PC-3 (cell line): Measurements from ENCODE around the gene MYO16. TPM values are rescaled to one million over a fixed set of nuclear protein-coding genes. Genes with fewer than 3 reads are reported as not detected.
"Not testable (repeated sequence)": the region's sequence is repeated elsewhere in the genome, so short reads cannot be mapped to it uniquely, and the experiment has no call there.

Experiments used
- ATAC-seq: fragments of 200-7000 bp; cut with Tn5 transposase; 2 replicates; pipeline ENCODE4 v1.9.1; 2020; ENCODE audit warnings: mild to moderate bottlenecking, moderate library complexity
- BruUV-seq: library from RNA; stranded (reverse); fragments of 400-500 nt; replicated peaks from 2 replicates; lab custom pipeline; 2021; lab: Mats Ljungman, UMichigan
- CTCF ChIA-PET: fragments of 300-600 bp; sonication (Branson Sonifier 250); formaldehyde crosslinking; loops from one replicate; lab custom pipeline; 2022; ENCODE audit warnings: antibody characterized with exemption; lab: Charles Lee
- POLR2A ChIA-PET: fragments of 300-600 bp; sonication (Branson Sonifier 250); formaldehyde crosslinking; loops from one replicate; lab custom pipeline; 2022; ENCODE audit warnings: antibody characterized with exemption; ENCODE audit not compliant: unreplicated experiment; lab: Charles Lee
- DNase-seq: peaks from one replicate; pipeline ENCODE4 v3.0.0-alpha.2; 2015
- H2AFZ ChIP-seq: fragments of 300-600 bp; sonication (generic); 2 replicates; pipeline ENCODE4 v1.6.0; 2016; ENCODE audit warnings: antibody characterized with exemption, low read length
- H3F3A ChIP-seq: fragments of 300-600 bp; sonication (generic); one replicate; pipeline ENCODE4 v1.6.0; 2017; ENCODE audit warnings: antibody characterized with exemption, low read length, control low read depth, mild to moderate bottlenecking; ENCODE audit not compliant: unreplicated experiment
- H3K27ac ChIP-seq: fragments of 300-600 bp; sonication (generic); 2 replicates; pipeline ENCODE4 v1.5.1; 2016; ENCODE audit warnings: mild to moderate bottlenecking, low read length
- H3K27me3 ChIP-seq: fragments of 300-600 bp; sonication (generic); 2 replicates; pipeline ENCODE4 v1.6.1; 2016; ENCODE audit warnings: low read length, mixed read lengths
- H3K36me3 ChIP-seq: fragments of 300-600 bp; sonication (generic); 2 replicates; pipeline ENCODE4 v1.6.1; 2016; ENCODE audit warnings: low read depth, mixed run types, low read length, mixed read lengths
- H3K4me1 ChIP-seq: fragments of 300-600 bp; sonication (generic); 2 replicates; pipeline ENCODE4 v1.5.1; 2016; ENCODE audit warnings: low read length; ENCODE audit not compliant: insufficient read depth
- H3K4me2 ChIP-seq: fragments of 300-600 bp; sonication (generic); 2 replicates; pipeline ENCODE4 v1.6.0; 2016; ENCODE audit warnings: low read length
- H3K4me3 ChIP-seq: fragments of 300-600 bp; sonication (generic); 2 replicates; pipeline ENCODE4 v1.5.1; 2016; ENCODE audit warnings: mild to moderate bottlenecking, low read length, mixed read lengths
- H3K79me2 ChIP-seq: fragments of 300-600 bp; sonication (generic); 2 replicates; pipeline ENCODE4 v1.6.1; 2017; ENCODE audit warnings: low read length, mixed read lengths
- H3K9ac ChIP-seq: fragments of 300-600 bp; sonication (generic); 2 replicates; pipeline ENCODE4 v1.6.0; 2016; ENCODE audit warnings: mild to moderate bottlenecking, low read length
- H3K9me2 ChIP-seq: fragments of 300-600 bp; sonication (generic); replicated peaks from 2 replicates; pipeline ENCODE4 v1.6.1; 2016; ENCODE audit warnings: mixed run types, low read length, mixed read lengths
- H3K9me3 ChIP-seq: fragments of 300-600 bp; sonication (generic); 2 replicates; pipeline ENCODE4 v1.6.1; 2016; ENCODE audit warnings: low read length, mixed read lengths
- H4K20me1 ChIP-seq: fragments of 300-600 bp; sonication (generic); 2 replicates; pipeline ENCODE4 v1.6.1; 2016; ENCODE audit warnings: low read length, mixed read lengths
- CTCF ChIP-seq: fragments of 300-600 bp; sonication (generic); conservative IDR thresholded peaks from 2 replicates; pipeline ENCODE4 v1.5.1; 2017; ENCODE audit warnings: antibody characterized with exemption, low read depth, mild to moderate bottlenecking, low read length
- EZH2 ChIP-seq: fragments of 300-600 bp; sonication (generic); IDR thresholded peaks from one replicate; pipeline ENCODE4 v1.6.1; 2017; ENCODE audit warnings: antibody characterized with exemption, mild to moderate bottlenecking, low read length; ENCODE audit not compliant: unreplicated experiment
- EZH2phosphoT487 ChIP-seq: fragments of 300-600 bp; sonication (generic); IDR thresholded peaks from 2 replicates; pipeline ENCODE4 v1.6.1; 2018; ENCODE audit warnings: mild to moderate bottlenecking, antibody characterized with exemption, low read length, borderline replicate concordance
- intact Hi-C: fragments of 100-400 bp; cut with micrococcal nuclease; formaldehyde crosslinking; loops from 2 replicates; pipeline ENCODE4 v1.9.0; 2023
- total RNA-seq: library from RNA; depleted of rRNA; stranded (reverse); fragments of >200 nt; gene quantifications from 2 replicates; pipeline ENCODE4 v1.2.3, GENCODE V29; 2014

MYO16 gene
- total RNA-seq, 1 experiment from 2014 or later, result not detected

- Histone ChIP-seq H3K4me1 (peaks cover 19% of the 10 kb centered on the region), H3K79me2 (no peaks in the 10 kb centered on the region), H3K27me3 (no peaks in the 10 kb centered on the region), H3K4me3 (no peak overlapping the region), H3K9ac (no peak overlapping the region), H3K27ac (no peak overlapping the region), H3F3A (no peaks in the 10 kb centered on the region), H2AFZ (no peak overlapping the region), H4K20me1 (no peaks in the 10 kb centered on the region), H3K4me2 (no peak overlapping the region), H3K9me3 (no peaks in the 10 kb centered on the region), H3K9me2 (no peaks in the 10 kb centered on the region), H3K36me3 (no peaks in the 10 kb centered on the region)
- intact Hi-C loops, result loop anchor here (10.0 kb wide), 1 partner anchor 363 kb away; no protein-coding TSS in a partner anchor
- no TSS peak for BruUV-seq
- DNase-seq (peak; percentile 37), ATAC-seq (no peak)
- ChIA-PET POLR2A (no interaction called here), CTCF (no interaction called here)
- TF ChIP-seq CTCF, result no peak
- no peak for TF ChIP-seq EZH2phosphoT487
- TF ChIP-seq EZH2, result no peak
Observed at GRCh38 chr13:108911807-108912206, 282.4 kb downstream of the MYO16 start.

- H3K36me3 ChIP-seq, BruUV-seq, CTCF ChIA-PET, H3K4me2 ChIP-seq, ATAC-seq, H3K9me2 ChIP-seq, DNase-seq, H3K79me2 ChIP-seq, H2AFZ ChIP-seq, H3K4me3 ChIP-seq, H3K9me3 ChIP-seq, H3K9ac ChIP-seq, H4K20me1 ChIP-seq, POLR2A ChIA-PET, H3F3A ChIP-seq, H3K27me3 ChIP-seq, H3K27ac ChIP-seq: not testable (repeated sequence)
- peaks cover 37% of the 10 kb centered on the region for H3K4me1 ChIP-seq
- intact Hi-C loops, result loop anchor here (10.0 kb wide), 1 partner anchor 361 kb away; no protein-coding TSS in a partner anchor
Observed at GRCh38 chr13:108913731-108914130, 284.3 kb downstream of the MYO16 start.

GRCh38 chr13:108915095-108915633 lies 285.8 kb downstream of the MYO16 start:
- no peaks in the 10 kb centered on the region for H3K9me2 ChIP-seq
- H3K27ac ChIP-seq, result peak overlapping the region; percentile 73
- no peaks in the 10 kb centered on the region for H3K36me3 ChIP-seq
- ATAC-seq (no peak), DNase-seq (peak; percentile 31)
- H3K4me1 ChIP-seq, result peaks cover 50% of the 10 kb centered on the region
- TF ChIP-seq EZH2, result no peak
- peak; percentile 72 for TF ChIP-seq CTCF
- no peaks in the 10 kb centered on the region for H3K27me3 ChIP-seq
- no peaks in the 10 kb centered on the region for H3K9me3 ChIP-seq
- ChIA-PET POLR2A (interaction anchor here (0.6 to 0.7 kb wide), 3 partner anchors 125 to 1332 kb away, joined by 3 to 8 read pairs (median 5); no protein-coding TSS in a partner anchor), CTCF (interaction anchor here (0.5 to 1.2 kb wide), 3 partner anchors 20 to 46 kb away, joined by 3 to 4 read pairs (median 3); no protein-coding TSS in a partner anchor)
- no peaks in the 10 kb centered on the region for H3K79me2 ChIP-seq
- H3K4me3 ChIP-seq, result peak overlapping the region; percentile 53
- intact Hi-C loops, result loop anchor here (5.0 to 10.0 kb wide), 5 partner anchors 232 to 1202 kb away; partner anchors contain the start of gene IRS2
- BruUV-seq, result no TSS peak
- peak overlapping the region; percentile 55 for H3K9ac ChIP-seq
- peak overlapping the region; percentile 78 for H3K4me2 ChIP-seq
- peak overlapping the region; percentile 38; the same call in 1 of the 2 replicates for H2AFZ ChIP-seq
- H3F3A ChIP-seq, result no peaks in the 10 kb centered on the region
- no peaks in the 10 kb centered on the region for H4K20me1 ChIP-seq
